GM23338 (cell line): ENCODE measurements around the gene ABCA13.

ENCODE experiments used
- CTCF ChIP-seq, 2 experiments: fragments of 200-600 bp in 1 of 2; sonication (generic) in 1 of 2; conservative IDR thresholded peaks; 2 replicates each; pipeline versions ENCODE4 v1.5.1 to v1.6.1; 2016 to 2017; ENCODE audit warnings: antibody characterized with exemption in 2 of 2, low read depth in 2 of 2, mild to moderate bottlenecking in 2 of 2, moderate library complexity in 1 of 2
- EZH2 ChIP-seq: fragments of 200-600 bp; sonication (generic); IDR thresholded peaks from one replicate; pipeline ENCODE4 v1.8.0; 2017; ENCODE audit warnings: antibody characterized with exemption, mild to moderate bottlenecking, low read depth; ENCODE audit not compliant: unreplicated experiment
- EZH2phosphoT487 ChIP-seq: fragments of 200-600 bp; sonication (generic); IDR thresholded peaks from one replicate; pipeline ENCODE4 v1.8.1; 2018; ENCODE audit warnings: antibody characterized with exemption; ENCODE audit not compliant: unreplicated experiment
- POLR2AphosphoS5 ChIP-seq: IDR thresholded peaks from 2 replicates; pipeline ENCODE4 v1.6.1; 2016; ENCODE audit warnings: antibody characterized with exemption, low read depth
- REST ChIP-seq: IDR thresholded peaks from one replicate; pipeline ENCODE4 v1.6.1; 2018; ENCODE audit warnings: antibody characterized with exemption; ENCODE audit not compliant: unreplicated experiment
- STAT1 ChIP-seq: IDR thresholded peaks from one replicate; pipeline ENCODE4 v1.6.1; 2016; ENCODE audit warnings: antibody characterized with exemption; ENCODE audit not compliant: unreplicated experiment

GRCh38 chr7:48292949-48293348 is 121.7 kb downstream of the ABCA13 start:
- no peak for TF ChIP-seq CTCF (conservative IDR thresholded peaks at IDR 0.05; ENCODE audit: low read depth in 2 of 2)
- TF ChIP-seq EZH2: no peak
- TF ChIP-seq POLR2AphosphoS5: no peak
- no peak for TF ChIP-seq EZH2phosphoT487
- TF ChIP-seq REST: no peak
- TF ChIP-seq STAT1: no peak
